Left lobe of liver (tissue), 2 donors: Measurements from ENCODE around the gene TFEB. TPM values are rescaled to one million over a fixed set of nuclear protein-coding genes. Genes with fewer than 3 reads are reported as not detected.
"Not testable (repeated sequence)": the region's sequence is repeated elsewhere in the genome, so short reads cannot be mapped to it uniquely, and the experiment has no call there.

Experiments
- ATAC-seq: fragments of 200-7000 bp; cut with Tn5 transposase; one replicate; pipeline ENCODE4 v1.9.1; 2020; ENCODE audit warnings: mild to moderate bottlenecking, moderate library complexity
- DNase-seq: peaks from one replicate; pipeline ENCODE4 v3.0.0-alpha.2; 2020; ENCODE audit warnings: low spot score
- total RNA-seq: library from RNA; stranded (reverse); gene quantifications from one replicate; pipeline ENCODE4 v1.2.1, GENCODE V29; 2021
- donor health status: DM: no; HTN: no; CAD: no; lungs with moderate emphysema.
- donor health status: DM: no; HTN: yes; CAD: no.

TFEB gene
- total RNA-seq, 1 donor from 2014 or later, result 8.9 TPM

DNA sequence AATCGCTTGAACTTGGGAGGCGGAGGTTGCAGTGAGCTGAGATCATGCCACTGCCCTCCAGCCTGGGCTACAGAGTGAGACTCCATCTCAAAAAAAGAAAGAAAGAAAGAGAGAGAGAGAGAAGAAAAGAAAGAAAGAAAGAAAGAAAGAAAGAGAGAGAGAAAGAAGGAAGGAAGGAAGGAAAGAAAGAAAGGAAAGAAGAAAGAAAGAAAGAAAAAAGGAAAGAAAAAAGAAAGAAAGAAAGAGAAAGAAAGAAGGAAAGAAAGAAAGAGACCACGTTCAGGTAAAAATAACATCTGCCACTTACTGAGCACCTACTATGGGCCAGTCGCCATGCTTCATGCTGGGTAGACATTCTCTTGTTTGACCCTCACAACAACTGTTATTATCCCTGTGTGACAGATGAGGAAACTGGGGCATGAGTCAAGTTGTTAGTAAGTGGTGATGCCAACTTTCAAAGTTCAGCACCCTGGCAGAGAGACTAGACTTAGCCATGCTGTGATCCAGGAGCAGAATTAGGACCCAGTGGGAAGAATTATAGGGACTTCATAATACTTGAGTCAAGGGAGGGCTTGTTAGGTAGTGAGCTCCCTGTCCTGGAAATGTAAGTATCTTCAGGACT is 30.7 kb upstream of the TFEB start:
- not testable (repeated sequence) for ATAC-seq, DNase-seq

DNA sequence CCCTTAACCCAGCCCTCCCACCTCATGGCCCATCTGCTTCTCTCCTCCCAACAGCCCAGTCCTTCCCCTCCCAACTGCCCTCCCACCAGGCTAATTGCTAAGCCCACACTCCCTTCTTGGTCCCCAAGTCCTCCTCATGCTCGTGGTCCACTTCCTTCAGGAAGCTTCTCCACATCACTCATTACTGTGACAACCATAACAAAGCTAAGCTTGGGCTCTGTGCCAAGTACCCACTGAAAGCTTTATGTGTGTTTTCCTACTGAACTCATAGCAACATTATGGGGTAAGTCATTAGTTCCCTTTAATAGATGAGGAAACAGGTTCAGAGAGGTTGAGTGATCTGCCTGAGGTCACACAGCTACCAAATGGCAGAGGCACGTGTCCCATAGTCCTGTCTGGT is 28.1 kb upstream of the TFEB start:
- ATAC-seq, result no peak
- no peak for DNase-seq

DNA sequence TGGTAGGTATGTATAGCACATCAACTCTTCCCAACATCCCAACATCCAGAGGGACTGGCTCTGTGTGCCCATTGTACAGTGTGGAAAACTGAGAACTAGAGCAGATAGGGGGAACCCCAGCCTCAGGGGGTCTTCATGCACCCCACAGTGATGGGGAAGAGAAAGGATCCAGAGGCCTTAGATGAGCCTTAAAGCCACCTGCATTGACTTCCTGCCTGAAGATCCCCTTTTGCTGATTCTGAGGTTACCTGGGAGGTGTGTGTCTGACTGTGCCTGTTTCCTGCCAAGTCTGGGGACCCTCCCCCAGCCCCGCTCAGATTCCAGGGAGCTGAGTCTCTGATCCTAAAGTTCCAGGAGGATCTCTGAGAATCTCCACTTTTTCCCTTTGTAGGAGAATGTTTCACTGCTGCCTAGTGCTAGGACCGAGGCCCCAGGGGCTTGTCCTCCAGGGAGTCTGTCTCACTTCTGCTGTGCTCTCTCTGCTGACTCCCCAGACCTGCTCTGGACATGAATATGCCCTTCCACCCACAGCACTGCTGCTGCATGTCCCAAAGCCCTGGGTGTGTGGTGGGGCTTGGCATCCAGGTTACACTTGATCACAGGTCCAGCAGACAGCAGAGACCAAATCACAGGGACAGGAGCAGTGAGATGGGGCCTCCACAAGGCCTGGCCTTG is 24.6 kb upstream of the TFEB start:
- DNase-seq (no peak), ATAC-seq (no peak)

DNA sequence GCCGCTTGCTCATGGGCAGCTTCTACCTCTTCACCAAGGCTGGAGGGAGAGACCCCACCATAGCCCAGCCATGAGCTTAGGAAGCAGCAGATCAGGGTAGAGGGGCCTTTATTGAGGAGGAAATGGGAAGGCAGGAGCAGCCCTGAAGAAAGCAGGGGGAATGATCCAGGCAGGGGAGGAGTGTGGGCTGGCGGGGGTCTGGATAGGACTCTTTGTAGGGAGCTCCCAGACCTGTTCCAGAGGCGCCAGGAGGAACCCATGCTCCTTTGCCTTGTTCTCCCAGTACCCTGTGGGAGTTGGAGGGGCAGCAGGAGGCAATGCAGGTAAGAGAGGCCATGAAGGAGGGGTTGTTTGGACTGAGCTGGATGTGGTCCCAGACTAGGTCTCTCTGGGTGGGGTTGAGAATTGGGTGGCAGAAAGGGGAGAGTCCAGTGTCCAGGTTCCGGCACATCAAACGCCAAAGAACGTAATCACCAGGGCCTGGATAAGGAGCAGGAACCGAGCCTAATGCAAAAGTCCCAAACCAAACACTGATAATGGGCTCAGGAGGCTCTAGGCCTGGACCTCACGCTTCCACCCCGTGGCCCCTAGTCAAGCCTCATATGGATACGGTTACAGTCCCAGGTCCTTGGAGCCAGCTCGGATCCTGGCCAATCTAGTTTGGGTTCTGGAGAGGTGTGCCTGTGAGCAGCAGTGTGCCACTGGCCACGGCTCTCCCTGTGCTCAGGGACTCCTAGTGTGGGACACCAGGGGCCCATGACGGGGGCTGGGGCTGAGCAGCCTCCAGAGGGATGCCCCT is 23.9 kb upstream of the TFEB start:
- no peak for DNase-seq
- ATAC-seq, result no peak

DNA sequence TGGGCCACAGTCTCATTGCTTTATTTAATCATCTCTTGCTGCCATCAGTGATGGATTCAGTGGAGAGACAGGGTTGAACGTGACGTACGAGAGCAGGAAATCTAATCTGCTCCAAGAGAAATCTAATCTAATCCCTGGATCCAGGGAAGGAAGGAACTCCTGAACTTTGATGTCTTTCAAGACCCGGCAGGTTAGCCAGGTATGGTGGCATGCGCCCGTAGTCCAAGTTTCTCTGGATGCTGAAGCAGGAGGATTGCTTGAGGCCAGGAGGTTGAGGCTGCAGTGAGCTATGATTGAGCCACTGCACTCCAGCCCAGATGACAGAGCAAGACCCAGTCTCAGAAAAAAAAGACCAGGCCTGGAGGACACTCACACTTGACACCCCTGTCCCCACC is 23.2 kb upstream of the TFEB start:
- DNase-seq, result no peak
- ATAC-seq, result no peak

DNA sequence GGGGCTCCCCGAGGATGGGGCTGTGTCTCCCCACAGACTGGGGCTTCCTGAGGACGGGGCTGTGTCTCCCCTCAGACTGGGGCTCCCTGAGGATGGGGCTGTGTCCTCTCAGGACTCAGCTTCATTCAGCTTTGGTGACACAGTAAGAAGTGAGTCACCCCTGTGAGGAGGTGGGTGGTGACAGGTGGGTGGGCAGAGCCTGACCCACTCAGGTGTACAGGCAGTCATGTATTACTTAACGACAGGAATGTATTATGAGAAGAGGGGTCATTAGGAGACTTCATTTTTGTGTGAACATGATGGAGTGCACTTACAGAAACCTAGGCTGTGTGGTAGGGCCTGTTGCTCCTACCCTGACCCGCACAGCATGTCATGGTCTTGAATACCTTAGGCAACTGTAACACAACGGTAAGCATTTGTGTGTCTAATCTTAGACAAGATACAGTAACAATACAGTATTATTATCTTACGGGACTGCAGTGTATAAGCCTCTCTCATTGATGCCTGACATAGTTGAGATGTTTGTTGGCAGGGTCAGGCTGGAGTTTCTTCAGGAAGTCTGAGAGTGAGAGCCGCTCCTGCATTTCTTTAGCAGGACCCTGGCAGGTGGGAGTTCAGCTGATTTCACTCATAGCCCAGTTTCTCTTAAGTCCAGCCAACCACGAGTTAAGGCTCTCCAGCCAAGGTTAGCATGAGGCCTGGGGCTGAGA is 22.7 kb upstream of the TFEB start:
- no peak for ATAC-seq
- DNase-seq, result no peak

DNA sequence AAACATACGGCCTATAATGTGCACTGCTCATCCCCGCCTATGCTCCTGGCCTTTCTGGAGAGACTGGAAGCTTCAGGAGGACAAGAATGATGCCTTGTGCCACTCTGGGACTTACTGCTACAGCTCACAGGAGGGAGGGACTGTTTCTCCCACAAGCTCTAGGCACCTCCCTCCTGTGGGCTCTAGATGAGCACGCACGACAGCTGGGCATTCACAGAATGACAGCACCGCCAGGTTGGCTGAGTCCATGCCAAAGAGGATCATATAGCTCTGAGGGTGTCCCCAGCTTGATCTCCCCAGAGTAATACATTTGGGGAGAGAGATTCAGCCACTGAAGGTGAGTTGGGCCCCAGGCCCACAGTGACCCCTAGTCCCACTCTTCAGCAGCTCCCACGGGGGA is 21.9 kb upstream of the TFEB start:
- DNase-seq (no peak), ATAC-seq (no peak)

DNA sequence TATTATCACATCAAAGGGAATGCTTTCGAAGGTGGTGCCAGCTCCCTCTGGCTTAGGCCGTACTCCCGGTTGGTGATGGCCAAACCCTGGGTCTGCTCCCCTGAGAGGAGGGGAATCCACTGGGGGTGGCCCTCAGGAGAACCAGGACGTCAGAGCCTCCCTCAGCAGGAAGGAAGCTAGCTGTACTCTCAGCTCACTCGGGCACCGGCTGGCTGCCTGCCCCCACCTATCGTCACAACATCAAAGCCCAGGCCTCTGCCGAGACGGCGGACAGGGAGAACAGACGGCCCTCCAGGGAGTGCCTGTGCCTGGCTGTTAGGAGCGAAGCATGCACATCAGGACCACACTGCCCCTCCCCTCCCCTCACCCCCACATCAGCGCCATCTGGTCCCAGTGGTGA is 20.9 kb upstream of the TFEB start:
- ATAC-seq, result no peak
- DNase-seq, result no peak

DNA sequence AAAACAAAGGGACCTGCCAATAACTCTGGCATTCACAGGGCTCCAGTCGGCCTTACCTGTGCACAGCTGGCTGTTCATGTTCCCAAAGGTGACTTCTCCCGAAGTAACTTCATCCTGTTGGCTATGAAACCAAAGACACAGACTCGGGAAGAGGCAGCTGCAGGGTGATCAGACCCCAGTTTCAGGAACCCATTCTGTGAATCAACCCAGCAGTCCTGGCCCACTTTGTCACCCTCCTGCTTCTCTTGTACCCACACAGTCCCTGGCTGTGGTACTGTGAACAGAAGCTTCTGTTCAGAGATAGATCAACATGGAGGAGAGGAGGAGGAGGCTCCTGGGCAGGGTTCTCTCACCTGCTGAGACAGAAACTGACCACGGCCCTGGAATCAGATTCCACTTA is 20.5 kb upstream of the TFEB start:
- DNase-seq (no peak), ATAC-seq (no peak)

DNA sequence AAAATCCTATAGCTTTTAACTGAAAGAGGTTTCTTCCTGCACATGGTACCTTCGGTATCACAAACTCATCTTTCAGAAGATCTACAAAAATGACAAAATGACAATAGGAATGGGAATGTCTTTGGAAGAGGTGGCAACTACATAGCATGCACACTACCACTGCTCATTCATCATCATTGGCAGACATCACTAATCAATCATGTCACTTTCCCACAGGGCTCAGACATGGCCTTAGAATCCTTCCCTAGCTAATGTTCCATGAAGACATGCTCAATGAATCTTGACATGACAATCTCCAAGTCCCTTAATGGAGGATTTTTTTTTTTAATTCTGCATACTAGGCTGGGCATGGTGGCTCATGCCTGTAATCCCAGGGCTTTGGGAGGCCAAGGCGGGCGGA is 15.0 kb upstream of the TFEB start:
- no peak for DNase-seq
- ATAC-seq, result no peak

DNA sequence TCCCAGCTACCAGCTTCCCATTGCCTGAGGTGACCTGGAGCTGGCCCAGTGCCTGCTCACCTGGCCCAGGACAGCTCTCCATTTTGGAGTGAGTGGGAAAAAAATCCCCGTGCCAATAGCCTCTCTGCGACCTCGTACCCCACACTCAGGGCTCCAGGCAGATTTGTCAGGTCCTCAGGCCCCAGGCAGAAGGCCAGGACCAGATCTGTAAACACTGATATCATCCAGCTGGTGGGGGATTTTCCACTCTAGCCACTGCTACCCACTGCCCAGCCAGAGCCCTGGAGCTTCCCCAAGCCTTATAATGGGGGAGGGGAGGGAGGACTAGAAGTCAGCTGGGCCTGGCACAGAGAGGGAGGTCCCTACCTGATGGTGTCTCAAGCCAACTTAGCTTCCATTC is 13.1 kb upstream of the TFEB start:
- ATAC-seq (no peak), DNase-seq (no peak)

DNA sequence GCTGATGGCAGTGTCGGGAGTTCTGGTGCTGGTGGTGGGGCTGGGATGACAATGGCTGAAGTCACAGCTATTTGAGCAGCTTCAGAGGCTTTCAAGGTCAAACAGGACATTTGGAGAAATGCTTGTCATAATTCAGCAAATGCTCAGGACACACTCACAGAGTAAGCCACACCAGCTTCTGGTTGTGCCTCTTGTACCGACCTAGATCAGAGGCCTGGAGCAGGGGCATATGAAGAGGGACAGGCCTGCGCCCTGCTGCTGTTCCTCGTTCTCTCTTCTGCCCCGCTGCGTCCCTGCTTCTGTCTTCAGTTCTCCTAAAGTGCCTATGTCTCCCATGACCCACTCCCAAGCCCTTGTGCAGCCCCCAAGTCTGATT is 12.7 kb upstream of the TFEB start:
- ATAC-seq (no peak), DNase-seq (no peak)

DNA sequence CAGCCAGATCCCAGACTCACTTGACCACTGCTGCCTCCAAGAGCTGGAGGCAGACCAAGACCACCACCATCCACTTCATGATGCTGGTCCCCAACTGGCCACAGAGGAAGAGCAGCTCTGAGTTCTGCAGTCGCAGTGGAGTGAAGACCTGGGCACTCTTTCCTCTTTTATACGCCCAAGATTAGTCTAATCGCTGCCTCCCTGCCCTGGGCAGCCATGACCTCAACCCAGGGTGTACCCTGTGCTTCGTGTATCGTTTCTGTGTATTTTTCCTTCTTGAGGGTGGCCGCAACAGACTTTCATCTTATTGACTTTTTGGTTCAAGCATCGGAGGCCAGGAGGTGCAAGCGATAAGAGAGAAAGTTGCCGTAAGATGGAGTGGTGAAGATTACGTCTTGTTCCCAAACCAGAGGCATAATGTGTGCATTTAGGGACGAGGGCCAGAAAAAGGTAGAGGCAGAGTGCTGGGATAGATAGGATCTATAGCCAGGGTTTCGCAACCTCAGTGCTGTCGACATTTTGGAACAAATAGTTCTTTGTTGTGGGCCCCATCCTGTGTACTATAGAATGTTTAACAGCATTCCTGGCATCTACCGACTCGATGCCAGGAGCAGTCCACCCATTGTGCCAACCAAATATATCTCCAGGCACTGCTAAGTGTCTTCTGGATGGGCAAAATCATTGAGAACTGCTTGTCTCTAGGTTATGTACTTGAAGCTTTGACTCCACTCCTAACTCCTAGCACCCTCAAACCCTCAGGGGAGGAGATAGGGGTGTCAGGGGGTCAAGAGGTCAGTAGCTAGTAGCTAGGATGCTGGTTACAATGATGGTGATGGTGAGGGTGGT is 12.1 kb upstream of the TFEB start, which contains the start of gene PGC:
TSS of gene PGC (minus strand) at position 142 of the 846 bp plus-strand sequence. CDS start at position 79, 63 bp downstream.
- ATAC-seq (no peak), DNase-seq (no peak)

DNA sequence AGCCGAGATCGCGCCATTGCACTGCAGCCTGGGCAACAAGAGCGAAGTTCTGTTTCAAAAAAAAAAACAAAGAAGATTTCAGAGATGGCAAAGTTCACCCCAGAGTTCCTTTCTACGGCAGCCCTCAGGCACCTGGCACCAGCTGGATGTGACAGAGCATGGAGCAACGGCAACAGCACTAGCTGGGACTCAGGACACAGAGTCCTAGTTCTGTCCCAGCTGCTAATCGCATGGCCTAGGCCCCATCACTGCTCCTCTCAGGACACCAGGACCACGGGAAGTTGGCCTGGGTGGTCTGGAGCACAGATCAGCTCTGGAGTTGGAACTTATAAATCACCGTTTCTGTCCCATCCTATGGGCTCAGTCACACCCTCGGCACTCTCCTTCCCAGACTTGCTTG is 10.7 kb upstream of the TFEB start:
- no peak for DNase-seq
- ATAC-seq, result no peak

DNA sequence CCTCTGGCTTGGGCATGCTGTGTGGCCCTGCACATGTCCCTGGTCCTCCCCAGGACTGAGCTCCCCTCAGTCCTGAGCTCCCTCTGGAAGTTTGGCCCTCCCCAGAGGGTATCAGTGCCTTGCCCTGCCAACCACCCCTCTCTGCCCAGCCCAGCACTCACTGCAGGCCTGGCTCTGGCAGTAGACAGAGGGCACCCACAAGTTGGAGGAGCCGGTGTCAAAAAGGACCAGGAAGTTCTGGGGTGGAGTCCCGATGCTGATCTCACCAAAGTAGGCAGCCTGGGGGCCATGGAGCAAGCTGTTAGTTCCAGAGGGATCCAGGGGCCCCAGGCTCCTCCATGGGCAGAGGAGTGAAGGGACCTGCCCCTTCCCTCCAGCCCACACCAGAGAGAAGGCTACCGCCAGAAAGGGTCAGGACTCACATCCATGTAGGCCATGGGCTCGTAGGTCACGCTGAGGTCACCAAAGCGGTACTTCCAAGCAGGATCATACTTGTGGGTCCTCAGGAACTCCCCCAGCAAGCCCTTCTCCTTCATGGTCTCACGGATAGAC is 8.9 kb upstream of the TFEB start:
- DNase-seq (no peak), ATAC-seq (no peak)

DNA sequence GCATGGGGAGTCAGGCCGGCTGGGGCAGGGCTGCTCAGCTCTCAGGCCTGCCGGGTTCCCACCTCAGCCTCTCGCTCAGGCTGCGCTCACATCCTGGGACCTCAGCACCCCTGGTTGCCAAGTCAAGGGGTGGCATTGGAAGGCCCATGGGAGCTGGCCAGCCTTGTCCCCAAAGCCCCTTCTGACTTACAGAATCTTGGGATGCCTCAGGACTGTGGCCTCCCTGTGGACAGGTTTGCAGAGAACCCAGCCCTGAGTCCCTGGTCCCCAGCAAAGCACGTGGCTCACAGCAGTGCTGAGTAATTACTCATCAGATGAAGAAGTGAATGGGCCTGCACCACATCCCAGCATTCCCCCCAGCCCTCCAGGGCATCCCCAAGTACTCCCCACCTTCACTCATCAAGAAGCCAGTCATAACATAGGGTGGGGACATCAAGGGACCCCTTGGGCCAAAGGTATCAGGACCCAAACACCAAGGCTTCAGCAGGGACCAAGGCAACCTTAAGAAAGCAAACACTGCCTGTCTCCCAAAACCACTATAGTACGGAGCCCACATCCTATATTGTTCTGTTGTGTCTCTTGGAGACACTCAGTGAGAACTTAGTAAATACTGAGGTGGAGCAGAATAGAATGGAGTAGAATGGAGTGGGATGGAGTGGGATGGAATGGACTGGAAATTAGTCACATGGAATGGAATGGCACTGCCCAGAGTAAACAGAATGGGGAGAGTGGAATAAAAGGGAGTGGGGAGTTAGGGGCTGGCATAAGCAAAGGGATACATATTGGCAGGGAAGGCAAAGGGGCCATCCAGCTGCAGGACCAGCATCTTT is 8.2 kb upstream of the TFEB start:
- DNase-seq (no peak), ATAC-seq (no peak)

DNA sequence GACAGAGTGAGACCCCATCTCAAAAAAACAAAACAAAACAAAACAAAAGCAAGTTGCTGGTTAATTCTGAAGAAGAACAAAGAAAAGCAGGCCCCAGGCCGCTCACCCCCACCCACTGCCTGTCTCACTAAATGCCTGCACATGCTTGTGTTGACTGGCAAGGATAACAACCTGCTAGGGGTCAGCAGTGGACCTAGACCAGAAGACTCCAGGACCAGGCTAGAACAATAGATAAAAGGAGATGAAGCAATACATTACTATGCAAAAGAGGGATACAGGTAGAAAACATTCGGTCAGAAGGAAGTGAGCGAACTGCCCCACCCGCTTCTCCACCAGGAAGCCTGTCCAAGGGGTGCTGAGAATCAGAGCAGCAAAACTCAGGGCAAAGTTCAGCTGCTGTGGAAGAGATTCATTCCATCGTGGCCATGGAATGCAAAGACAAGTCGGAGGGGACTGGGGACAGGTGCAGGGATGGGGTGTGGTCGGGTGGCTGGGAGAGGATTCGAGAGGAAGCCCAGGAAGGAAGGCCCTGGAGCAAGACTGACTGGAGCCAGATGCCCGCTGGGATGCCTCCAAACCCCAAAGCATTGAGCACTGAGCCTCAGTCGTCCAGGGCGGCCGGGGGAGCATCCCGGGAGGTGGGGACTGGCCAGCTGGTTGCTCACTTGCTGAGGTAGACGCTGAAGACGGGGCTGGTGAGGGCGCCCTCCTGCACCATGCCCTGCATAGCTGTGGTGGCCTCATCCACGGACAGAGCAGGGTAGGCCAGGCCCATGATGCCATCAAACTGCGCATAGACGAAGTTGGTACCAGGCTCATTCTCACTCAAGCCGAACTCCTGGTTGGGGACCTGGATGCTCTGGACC is 6.5 kb upstream of the TFEB start:
- DNase-seq (no peak), ATAC-seq (no peak)

DNA sequence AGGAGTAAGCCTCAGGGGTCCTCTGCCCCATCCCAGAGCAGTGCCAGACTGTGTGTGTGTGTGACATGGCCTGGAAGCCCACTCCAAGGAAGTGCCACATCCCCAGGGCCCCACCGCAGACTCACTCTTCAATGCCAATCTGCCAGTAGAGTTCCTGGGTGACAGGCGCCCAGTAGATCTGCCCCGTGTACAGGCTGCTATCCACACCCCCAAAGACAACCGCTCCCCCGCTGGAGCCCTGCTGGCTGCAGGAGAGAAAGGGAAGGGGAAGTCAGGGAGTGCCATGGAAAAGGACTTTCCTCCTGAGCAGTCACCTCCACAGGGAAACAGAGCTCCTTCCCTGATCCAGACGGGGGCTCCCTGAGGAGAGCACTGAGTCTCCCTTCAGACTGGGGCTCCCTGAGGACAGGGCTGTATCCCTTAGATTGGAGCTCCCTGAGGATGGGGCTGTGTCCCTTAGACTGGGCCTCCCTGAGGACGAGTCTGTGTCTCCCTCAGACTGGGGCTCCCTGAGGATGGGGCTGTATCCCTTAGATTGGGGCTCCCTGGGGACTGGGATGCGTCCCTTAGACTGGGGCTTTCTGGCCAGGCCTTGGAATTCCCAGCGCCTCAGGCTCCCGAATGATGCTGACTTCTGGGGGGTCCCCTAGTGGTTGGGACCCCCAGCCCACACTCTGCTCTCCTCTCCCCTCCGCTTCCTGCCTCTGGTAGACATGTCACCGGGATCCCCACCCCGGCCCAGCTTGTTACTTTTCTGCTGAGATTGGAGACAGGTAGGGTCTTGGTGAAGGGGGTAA is 5.2 kb upstream of the TFEB start:
- ATAC-seq, result no peak
- no peak for DNase-seq
